Measurements from ENCODE around the gene RTEL1. TPM values are rescaled to one million over a fixed set of nuclear protein-coding genes. Genes with fewer than 3 reads are reported as not detected.

RTEL1 gene
- total RNA-seq, 4 donors from 2014 or later, result 14.1 to 87.4 (median 54.2) TPM

DNA sequence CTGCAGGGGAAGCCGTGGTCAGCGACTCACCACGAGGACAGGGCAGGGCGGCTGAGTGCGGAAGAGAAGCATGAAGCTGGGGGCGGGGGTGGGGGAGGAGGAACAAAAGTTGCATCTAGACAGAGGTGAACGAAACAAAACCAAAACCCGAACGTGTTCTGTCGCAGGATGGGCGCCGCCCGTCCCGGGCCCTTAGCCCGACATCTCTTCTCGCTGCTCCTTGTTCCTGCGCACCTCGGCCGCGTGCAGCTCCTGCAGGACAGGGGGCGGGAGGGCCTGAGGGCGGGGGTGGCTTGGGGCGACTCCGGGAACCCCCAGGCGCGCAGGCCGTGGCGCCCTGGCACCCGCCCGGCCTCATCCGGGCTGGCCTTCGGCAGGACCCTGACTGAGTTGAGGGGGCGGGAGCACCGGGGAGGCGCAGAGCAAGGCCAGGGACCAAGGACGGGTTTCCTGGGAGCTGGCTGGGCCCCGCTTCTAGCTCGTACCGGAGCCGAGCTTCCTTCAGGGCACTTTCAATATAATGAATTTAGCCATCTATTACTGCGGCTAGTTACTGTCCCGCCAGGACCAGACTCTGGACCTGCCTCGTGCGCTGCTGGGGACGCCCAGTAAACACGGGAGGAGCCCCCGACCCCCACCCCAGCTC lies 16.8 kb upstream of the RTEL1 start:
- DNase-seq, result peak in 1 of 2 donors; percentile 45
- Histone ChIP-seq H3K9me3 (no peaks in the 10 kb centered on the region), H3K27me3 (no peaks in the 10 kb centered on the region), H3K27ac (peak overlapping the region; percentile 82 to 93 (median 83)), H3K4me3 (replicated peaks in 1 of 3) (peak overlapping the region in 1 of 3 donors; percentile 1), H3K36me3 (no peaks in the 10 kb centered on the region), H3K4me1 (peaks cover 11 to 30% of the 10 kb centered on the region in 2 donors)
- WGBS, 2 donors, result 33 to 45% methylated on average over 8 to 23 of the region's 47 CpGs
- TF ChIP-seq POLR2A (IDR thresholded peaks at IDR 0.05), result peak in 1 of 2 donors; percentile 17
- TF ChIP-seq, protein P1, sequence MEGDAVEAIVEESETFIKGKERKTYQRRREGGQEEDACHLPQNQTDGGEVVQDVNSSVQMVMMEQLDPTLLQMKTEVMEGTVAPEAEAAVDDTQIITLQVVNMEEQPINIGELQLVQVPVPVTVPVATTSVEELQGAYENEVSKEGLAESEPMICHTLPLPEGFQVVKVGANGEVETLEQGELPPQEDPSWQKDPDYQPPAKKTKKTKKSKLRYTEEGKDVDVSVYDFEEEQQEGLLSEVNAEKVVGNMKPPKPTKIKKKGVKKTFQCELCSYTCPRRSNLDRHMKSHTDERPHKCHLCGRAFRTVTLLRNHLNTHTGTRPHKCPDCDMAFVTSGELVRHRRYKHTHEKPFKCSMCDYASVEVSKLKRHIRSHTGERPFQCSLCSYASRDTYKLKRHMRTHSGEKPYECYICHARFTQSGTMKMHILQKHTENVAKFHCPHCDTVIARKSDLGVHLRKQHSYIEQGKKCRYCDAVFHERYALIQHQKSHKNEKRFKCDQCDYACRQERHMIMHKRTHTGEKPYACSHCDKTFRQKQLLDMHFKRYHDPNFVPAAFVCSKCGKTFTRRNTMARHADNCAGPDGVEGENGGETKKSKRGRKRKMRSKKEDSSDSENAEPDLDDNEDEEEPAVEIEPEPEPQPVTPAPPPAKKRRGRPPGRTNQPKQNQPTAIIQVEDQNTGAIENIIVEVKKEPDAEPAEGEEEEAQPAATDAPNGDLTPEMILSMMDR (IDR thresholded peaks at IDR 0.05), result no peak
- intact Hi-C loops (cut with DNase I), result loop anchor here (10.0 kb wide), 1 partner anchor 66 kb away; the partner anchor contains the start of gene HELZ2

DNA sequence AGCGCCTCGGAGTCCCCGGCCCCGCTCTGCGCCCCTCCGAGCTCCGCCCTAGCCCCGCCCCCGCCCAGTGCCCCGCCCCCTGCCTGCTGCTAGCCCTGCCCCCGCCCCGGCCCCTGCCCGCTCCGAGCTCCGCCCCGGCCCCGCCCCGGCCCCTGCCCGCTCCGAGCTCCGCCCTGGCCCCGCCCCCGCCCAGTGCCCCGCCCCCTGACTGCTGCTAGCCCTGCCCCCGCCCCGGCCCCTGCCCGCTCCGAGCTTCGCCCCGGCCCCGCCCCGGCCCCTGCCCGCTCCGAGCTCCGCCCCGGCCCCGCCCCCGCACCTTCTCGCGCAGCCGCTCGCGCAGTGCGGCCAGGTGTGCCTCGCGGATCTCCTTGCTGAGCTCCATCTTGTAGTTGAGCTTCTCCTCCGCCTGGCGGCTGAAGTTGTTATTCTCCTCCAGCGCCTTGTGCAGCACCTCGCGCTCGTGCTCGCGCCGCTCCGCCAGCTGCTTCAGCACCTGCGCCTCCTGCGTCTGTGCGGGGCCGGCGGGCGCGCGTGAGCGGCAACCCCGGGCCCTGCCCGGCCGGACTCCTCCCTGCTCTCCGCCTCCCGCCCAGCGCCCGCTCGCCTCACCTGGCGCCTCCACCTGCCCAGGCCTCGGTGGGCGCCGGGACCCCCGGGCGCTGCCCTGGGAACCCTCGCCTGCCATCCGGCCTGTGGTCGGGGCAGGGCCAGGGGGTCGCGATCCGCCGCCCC lies 16.2 kb upstream of the RTEL1 start:
- TF ChIP-seq POLR2A (IDR thresholded peaks at IDR 0.05), result peak in 1 of 2 donors; percentile 71
- TF ChIP-seq, protein P1 (IDR thresholded peaks at IDR 0.05), result peak in 4 of 6 experiments; percentile 41 to 83 (median 66)
- intact Hi-C loops (cut with DNase I), result loop anchor here (10.0 kb wide), 1 partner anchor 67 kb away; the partner anchor contains the start of gene HELZ2
- Histone ChIP-seq H3K27ac (peak overlapping the region; percentile 82 to 93 (median 83)), H3K27me3 (no peaks in the 10 kb centered on the region), H3K36me3 (no peaks in the 10 kb centered on the region), H3K4me3 (replicated peaks in 1 of 3) (peak overlapping the region in 2 of 3 donors; percentile 8 to 41), H3K9me3 (no peaks in the 10 kb centered on the region), H3K4me1 (peaks cover 10 to 23% of the 10 kb centered on the region in 2 donors)
- peak; percentile 94 to 96 for DNase-seq
- no CpG with 5 or more reads among the region's 86 CpGs for WGBS, 2 donors

DNA sequence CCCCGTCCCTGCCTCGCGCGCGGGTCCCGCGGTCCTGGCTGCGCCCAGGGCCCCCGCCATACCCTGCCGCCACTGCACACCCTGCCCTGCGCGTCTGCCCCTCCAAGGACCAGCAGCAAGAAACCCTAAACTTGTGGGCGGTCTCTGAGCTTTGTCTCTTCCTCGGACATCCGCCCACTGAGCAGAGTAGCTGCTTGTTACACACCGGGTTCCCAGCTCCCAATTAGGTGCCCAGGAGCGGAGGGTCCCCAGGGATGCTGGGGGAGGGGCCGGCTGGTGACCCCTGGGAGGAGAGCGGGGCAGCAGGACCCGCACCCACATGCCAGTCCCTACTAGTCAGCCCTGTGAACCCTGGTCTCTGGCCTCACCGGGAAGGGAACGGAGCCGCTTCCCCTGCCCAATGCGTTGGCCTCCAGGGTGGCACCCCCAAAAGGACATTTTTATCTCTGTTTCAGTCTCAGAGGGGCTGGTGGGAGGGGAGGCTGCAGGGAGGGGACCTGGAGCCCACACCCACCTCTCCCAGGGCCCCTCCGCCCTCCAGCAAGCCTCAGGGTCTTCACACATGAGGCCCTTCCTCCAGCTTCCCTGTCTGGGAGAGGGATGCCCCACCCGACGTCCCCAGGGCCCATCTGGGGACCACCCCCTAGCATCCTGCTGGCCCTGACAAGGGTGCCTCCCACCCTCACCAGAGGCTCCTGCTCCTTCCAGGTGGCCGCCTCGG lies 15.4 kb upstream of the RTEL1 start:
- 49 to 90% methylated on average over 6 to 10 of the region's 29 CpGs for WGBS, 2 donors
- peaks cover 10 to 18% of the 10 kb centered on the region in 2 donors for H3K4me1 ChIP-seq
- H3K4me3 ChIP-seq (replicated peaks in 1 of 3), result peak overlapping the region in 2 of 3 donors; percentile 8 to 41
- peak in 1 of 2 donors; percentile 42 for DNase-seq
- no peaks in the 10 kb centered on the region for H3K36me3 ChIP-seq
- TF ChIP-seq POLR2A (IDR thresholded peaks at IDR 0.05), result no peak
- TF ChIP-seq, protein P1 (IDR thresholded peaks at IDR 0.05), result no peak
- intact Hi-C loops (cut with DNase I), result loop anchor here (10.0 kb wide), 1 partner anchor 68 kb away; the partner anchor contains the start of gene HELZ2
- H3K9me3 ChIP-seq, result no peaks in the 10 kb centered on the region
- no peaks in the 10 kb centered on the region for H3K27me3 ChIP-seq
- H3K27ac ChIP-seq, result peak overlapping the region; percentile 8 to 75 (median 74)

GRCh38 chr20:63643499-63643898 lies 14.6 kb upstream of the RTEL1 start:
- no peak for DNase-seq
- Histone ChIP-seq H3K27ac (no peak overlapping the region), H3K36me3 (no peaks in the 10 kb centered on the region), H3K27me3 (no peaks in the 10 kb centered on the region), H3K4me3 (replicated peaks in 1 of 3) (no peak overlapping the region), H3K4me1 (peaks cover 10 to 18% of the 10 kb centered on the region in 2 donors), H3K9me3 (no peaks in the 10 kb centered on the region)
- TF ChIP-seq POLR2A (IDR thresholded peaks at IDR 0.05), result no peak
- TF ChIP-seq, protein P1 (IDR thresholded peaks at IDR 0.05), result no peak
- intact Hi-C loops (cut with DNase I), result loop anchor here (10.0 kb wide), 1 partner anchor 69 kb away; the partner anchor contains the start of gene HELZ2
- WGBS, 2 donors, result 89 to 96% methylated on average over 7 to 10 of the region's 10 CpGs
